ENCODE measurements around the gene UNC5A. TPM values are rescaled to one million over a fixed set of nuclear protein-coding genes. Genes with fewer than 3 reads are reported as not detected.

Gene UNC5A
- total and polyA plus RNA-seq, 7 experiments from 2014 or later = not detected

- Histone ChIP-seq H3K4me1 (ENCODE audit: control insufficient read depth in 2 of 2, insufficient read depth in 2 of 2, low read length in 2 of 2) (no peaks in the 10 kb centered on the region), H3K4me3 (ENCODE audit: low read length) (no peak overlapping the region), H3K36me3 (ENCODE audit: control insufficient read depth in 2 of 3, insufficient read depth in 3 of 3, low read length in 3 of 3) (no peaks in the 10 kb centered on the region), H3K9me3 (ENCODE audit: control insufficient read depth in 2 of 3, low read length in 3 of 3) (no peaks in the 10 kb centered on the region), H3K27ac (ENCODE audit: low read depth, low read length) (no peak overlapping the region), H3K27me3 (ENCODE audit: control insufficient read depth in 2 of 2, insufficient read depth in 2 of 2, low read length in 2 of 2) (no peaks in the 10 kb centered on the region)
- no peak for ATAC-seq
- Mint-ChIP-seq H3K4me3 (no peak overlapping the region), H3K4me1 (peaks cover 0 to 2% (median 0%) of the 10 kb centered on the region in 7 donors), H3K9me3 (peaks cover 0 to 8% (median 2%) of the 10 kb centered on the region in 11 donors), H3K36me3 (peaks cover 0 to 7% (median 0%) of the 10 kb centered on the region in 5 donors), H3K27ac (no peak overlapping the region), H3K27me3 (peaks cover 0 to 42% (median 31%) of the 10 kb centered on the region in 5 donors)
- DNase-seq = no peak
- intact Hi-C loops (cut with micrococcal nuclease) = no loop called here
- POLR2A ChIA-PET = no interaction called here
- CTCF ChIA-PET = no interaction called here
Measured at GRCh38 chr5:176831425-176831824, 21.1 kb downstream of the UNC5A start.

- peaks cover 0 to 2% (median 0%) of the 10 kb centered on the region in 7 donors for H3K4me1 Mint-ChIP-seq
- CTCF ChIA-PET = no interaction called here
- H3K36me3 Mint-ChIP-seq = peaks cover 0 to 7% (median 0%) of the 10 kb centered on the region in 5 donors
- ATAC-seq (no peak), DNase-seq (no peak)
- Histone ChIP-seq H3K27ac (ENCODE audit: low read depth, low read length) (no peak overlapping the region), H3K4me3 (ENCODE audit: low read length) (no peak overlapping the region), H3K9me3 (ENCODE audit: control insufficient read depth in 2 of 3, low read length in 3 of 3) (no peaks in the 10 kb centered on the region), H3K36me3 (ENCODE audit: control insufficient read depth in 2 of 3, insufficient read depth in 3 of 3, low read length in 3 of 3) (no peaks in the 10 kb centered on the region), H3K27me3 (ENCODE audit: control insufficient read depth in 2 of 2, insufficient read depth in 2 of 2, low read length in 2 of 2) (no peaks in the 10 kb centered on the region), H3K4me1 (ENCODE audit: control insufficient read depth in 2 of 2, insufficient read depth in 2 of 2, low read length in 2 of 2) (no peaks in the 10 kb centered on the region)
- no peak overlapping the region for H3K27ac Mint-ChIP-seq
- POLR2A ChIA-PET = no interaction called here
- H3K9me3 Mint-ChIP-seq = peaks cover 0 to 8% (median 2%) of the 10 kb centered on the region in 11 donors
- intact Hi-C loops (cut with micrococcal nuclease) = no loop called here
- H3K4me3 Mint-ChIP-seq = no peak overlapping the region
- peaks cover 0 to 43% (median 31%) of the 10 kb centered on the region in 5 donors for H3K27me3 Mint-ChIP-seq
Measured at GRCh38 chr5:176832162-176832561, 21.8 kb downstream of the UNC5A start.

GRCh38 chr5:176833286-176833685, 22.9 kb downstream of the UNC5A start:
- H3K27me3 ChIP-seq (ENCODE audit: control insufficient read depth in 2 of 2, insufficient read depth in 2 of 2, low read length in 2 of 2) = no peaks in the 10 kb centered on the region
- H3K4me1 ChIP-seq (ENCODE audit: control insufficient read depth in 2 of 2, insufficient read depth in 2 of 2, low read length in 2 of 2) = no peaks in the 10 kb centered on the region
- ATAC-seq (no peak), DNase-seq (no peak)
- H3K36me3 Mint-ChIP-seq = peaks cover 0 to 7% (median 0%) of the 10 kb centered on the region in 5 donors
- peaks cover 0 to 8% (median 2%) of the 10 kb centered on the region in 11 donors for H3K9me3 Mint-ChIP-seq
- no peak overlapping the region for H3K27ac Mint-ChIP-seq
- peaks cover 0 to 2% (median 0%) of the 10 kb centered on the region in 7 donors for H3K4me1 Mint-ChIP-seq
- ChIA-PET POLR2A (no interaction called here), CTCF (no interaction called here)
- H3K36me3 ChIP-seq (ENCODE audit: control insufficient read depth in 2 of 3, insufficient read depth in 3 of 3, low read length in 3 of 3) = no peaks in the 10 kb centered on the region
- no peak overlapping the region for H3K27ac ChIP-seq (ENCODE audit: low read depth, low read length)
- H3K4me3 Mint-ChIP-seq = no peak overlapping the region
- intact Hi-C loops (cut with micrococcal nuclease) = no loop called here
- no peaks in the 10 kb centered on the region for H3K9me3 ChIP-seq (ENCODE audit: control insufficient read depth in 2 of 3, low read length in 3 of 3)
- peaks cover 0 to 43% (median 31%) of the 10 kb centered on the region in 5 donors for H3K27me3 Mint-ChIP-seq
- H3K4me3 ChIP-seq (ENCODE audit: low read length) = no peak overlapping the region

- Mint-ChIP-seq H3K27ac (no peak overlapping the region), H3K27me3 (peaks cover 2 to 44% (median 31%) of the 10 kb centered on the region in 5 donors), H3K4me3 (no peak overlapping the region), H3K4me1 (peaks cover 0 to 2% (median 0%) of the 10 kb centered on the region in 7 donors), H3K9me3 (peaks cover 0 to 7% (median 0%) of the 10 kb centered on the region in 11 donors), H3K36me3 (peaks cover 0 to 7% (median 0%) of the 10 kb centered on the region in 5 donors)
- DNase-seq = no peak
- ATAC-seq = no peak
- POLR2A ChIA-PET = no interaction called here
- no peak overlapping the region for H3K4me3 ChIP-seq (ENCODE audit: low read length)
- CTCF ChIA-PET = no interaction called here
- H3K9me3 ChIP-seq (ENCODE audit: control insufficient read depth in 2 of 3, low read length in 3 of 3) = no peaks in the 10 kb centered on the region
- H3K36me3 ChIP-seq (ENCODE audit: control insufficient read depth in 2 of 3, insufficient read depth in 3 of 3, low read length in 3 of 3) = no peaks in the 10 kb centered on the region
- H3K27ac ChIP-seq (ENCODE audit: low read depth, low read length) = no peak overlapping the region
- intact Hi-C loops (cut with micrococcal nuclease) = no loop called here
- H3K27me3 ChIP-seq (ENCODE audit: control insufficient read depth in 2 of 2, insufficient read depth in 2 of 2, low read length in 2 of 2) = no peaks in the 10 kb centered on the region
- no peaks in the 10 kb centered on the region for H3K4me1 ChIP-seq (ENCODE audit: control insufficient read depth in 2 of 2, insufficient read depth in 2 of 2, low read length in 2 of 2)
Measured at GRCh38 chr5:176835918-176836317, 25.6 kb downstream of the UNC5A start.

- intact Hi-C loops (cut with micrococcal nuclease) = no loop called here
Measured at GRCh38 chr5:176836811-176837706, 26.7 kb downstream of the UNC5A start.

GRCh38 chr5:176837707-176838115, 27.4 kb downstream of the UNC5A start:
- no peaks in the 10 kb centered on the region for H3K27me3 ChIP-seq (ENCODE audit: control insufficient read depth in 2 of 2, insufficient read depth in 2 of 2, low read length in 2 of 2)
- CTCF ChIA-PET = no interaction called here
- POLR2A ChIA-PET = no interaction called here

More at GRCh38 chr5:176836811-176837706, 26.7 kb downstream of the UNC5A start:
- H3K27ac ChIP-seq (ENCODE audit: low read depth, low read length) = no peak overlapping the region
- H3K36me3 Mint-ChIP-seq = peaks cover 0 to 7% (median 0%) of the 10 kb centered on the region in 5 donors
- no peaks in the 10 kb centered on the region for H3K36me3 ChIP-seq (ENCODE audit: control insufficient read depth in 2 of 3, insufficient read depth in 3 of 3, low read length in 3 of 3)
- no peaks in the 10 kb centered on the region for H3K9me3 ChIP-seq (ENCODE audit: control insufficient read depth in 2 of 3, low read length in 3 of 3)
- ChIA-PET POLR2A (no interaction called here), CTCF (no interaction called here)
- peaks cover 0 to 9% (median 0%) of the 10 kb centered on the region in 11 donors for H3K9me3 Mint-ChIP-seq
- no peaks in the 10 kb centered on the region for H3K4me1 ChIP-seq (ENCODE audit: control insufficient read depth in 2 of 2, insufficient read depth in 2 of 2, low read length in 2 of 2)
- H3K27me3 ChIP-seq (ENCODE audit: control insufficient read depth in 2 of 2, insufficient read depth in 2 of 2, low read length in 2 of 2) = no peaks in the 10 kb centered on the region
- ATAC-seq = no peak
- H3K4me1 Mint-ChIP-seq = no peaks in the 10 kb centered on the region
- H3K27me3 Mint-ChIP-seq = peaks cover 2 to 54% (median 33%) of the 10 kb centered on the region in 5 donors
- no peak overlapping the region for H3K27ac Mint-ChIP-seq
- no peak for DNase-seq
- no peak overlapping the region for H3K4me3 Mint-ChIP-seq
- H3K4me3 ChIP-seq (ENCODE audit: low read length) = no peak overlapping the region

More at GRCh38 chr5:176837707-176838115, 27.4 kb downstream of the UNC5A start:
- ATAC-seq (peak; percentile 95), DNase-seq (peak; percentile 35 to 81 (median 68))
- Mint-ChIP-seq H3K27ac (no peak overlapping the region), H3K27me3 (peaks cover 2 to 50% (median 38%) of the 10 kb centered on the region in 5 donors), H3K4me1 (no peaks in the 10 kb centered on the region), H3K4me3 (no peak overlapping the region), H3K36me3 (peaks cover 0 to 7% (median 0%) of the 10 kb centered on the region in 5 donors), H3K9me3 (peaks cover 0 to 9% (median 0%) of the 10 kb centered on the region in 11 donors)
- intact Hi-C loops (cut with micrococcal nuclease) = no loop called here
- Histone ChIP-seq H3K27ac (ENCODE audit: low read depth, low read length) (no peak overlapping the region), H3K36me3 (ENCODE audit: control insufficient read depth in 2 of 3, insufficient read depth in 3 of 3, low read length in 3 of 3) (no peaks in the 10 kb centered on the region), H3K4me3 (ENCODE audit: low read length) (no peak overlapping the region), H3K4me1 (ENCODE audit: control insufficient read depth in 2 of 2, insufficient read depth in 2 of 2, low read length in 2 of 2) (no peaks in the 10 kb centered on the region), H3K9me3 (ENCODE audit: control insufficient read depth in 2 of 3, low read length in 3 of 3) (no peaks in the 10 kb centered on the region)

All from naive thymus-derived CD4-positive, alpha-beta T cell (primary cell).